Cerebellar cortex (tissue), 1 donor: ENCODE measurements around the gene CYP26B1.

Source experiments
- DNase-seq: peaks from one replicate; pipeline ENCODE4 v3.0.0-alpha.2; 2015; ENCODE audit warnings: low spot score

CYP26B1 gene

DNA sequence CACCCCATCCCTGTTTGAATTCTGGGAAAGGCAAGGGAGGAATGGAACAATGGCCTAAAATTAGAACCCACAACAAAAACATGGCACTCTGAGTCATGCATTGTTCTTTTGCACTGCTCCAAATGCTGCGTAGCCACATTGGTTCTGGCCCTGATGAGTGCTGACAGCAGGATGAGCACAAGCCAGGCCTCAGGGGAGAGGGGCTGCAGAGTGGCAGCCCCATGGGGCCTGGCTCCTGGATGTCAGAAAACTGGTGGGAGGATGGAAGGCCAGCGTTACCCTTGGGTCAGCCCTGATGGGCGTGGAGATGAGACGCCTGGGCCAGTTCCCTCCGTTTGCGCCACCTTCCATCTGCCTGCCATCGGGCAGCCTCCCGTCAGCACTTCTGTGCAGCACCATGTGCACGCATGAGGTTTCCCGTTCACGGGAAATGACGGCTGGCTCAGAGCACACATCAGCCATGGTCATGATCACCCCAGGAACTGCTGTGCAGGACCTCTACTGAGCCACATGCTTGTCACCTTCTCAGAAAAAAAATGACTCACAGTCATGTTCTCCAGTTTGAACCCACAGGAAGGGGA is 65.6 kb downstream of the CYP26B1 start:
- no peak for DNase-seq

- no peak for DNase-seq
Observed at GRCh38 chr2:72081451-72081850, 66.2 kb downstream of the CYP26B1 start.

GRCh38 chr2:72080286-72081145 is 67.1 kb downstream of the CYP26B1 start:
- DNase-seq: no peak
